Osteocyte (in vitro differentiated cells): ENCODE measurements around the gene DPF3. TPM values are rescaled to one million over a fixed set of nuclear protein-coding genes. Genes with fewer than 3 reads are reported as not detected.

ENCODE experiments used
- DNase-seq: peaks from one replicate; pipeline ENCODE4 v3.0.0; 2021; ENCODE audit warnings: mixed read lengths; ENCODE audit not compliant: unreplicated experiment; ENCODE audit errors: extremely low spot score
- H3K27ac Mint-ChIP-seq: one replicate; pipeline ENCODE4 v1.8.0; 2021; ENCODE audit warnings: mild to moderate bottlenecking, mixed read lengths; ENCODE audit not compliant: unreplicated experiment
- H3K27me3 Mint-ChIP-seq: one replicate; pipeline ENCODE4 v1.8.0; 2021; ENCODE audit warnings: mixed read lengths; ENCODE audit not compliant: unreplicated experiment
- H3K36me3 Mint-ChIP-seq: one replicate; pipeline ENCODE4 v1.8.0; 2021; ENCODE audit warnings: mixed read lengths; ENCODE audit not compliant: unreplicated experiment
- H3K4me1 Mint-ChIP-seq: one replicate; pipeline ENCODE4 v1.8.0; 2021; ENCODE audit warnings: mixed read lengths; ENCODE audit not compliant: unreplicated experiment
- H3K4me3 Mint-ChIP-seq: one replicate; pipeline ENCODE4 v1.8.0; 2021; ENCODE audit warnings: mild to moderate bottlenecking, moderate library complexity, mixed read lengths; ENCODE audit not compliant: unreplicated experiment
- H3K9me3 Mint-ChIP-seq: one replicate; pipeline ENCODE4 v1.8.0; 2021; ENCODE audit warnings: mixed read lengths; ENCODE audit not compliant: unreplicated experiment
- total RNA-seq: library from RNA; stranded (reverse); gene quantifications from 2 replicates; pipeline ENCODE4 v1.2.1, GENCODE V29; 2021
- TF ChIP-seq, protein P1 (sequence below): fragments of 200-600 bp; sonication (generic); IDR thresholded peaks from 2 replicates; pipeline ENCODE4 v1.5.0; 2021; ENCODE audit warnings: antibody characterized with exemption, mild to moderate bottlenecking, moderate library complexity

The DPF3 gene
- total RNA-seq, 1 donor from 2014 or later = 5.8 TPM

GRCh38 chr14:72731252-72732020, 162.5 kb downstream of the DPF3 start:
- Mint-ChIP-seq H3K27me3 (no peaks in the 10 kb centered on the region), H3K9me3 (no peaks in the 10 kb centered on the region)

DNA sequence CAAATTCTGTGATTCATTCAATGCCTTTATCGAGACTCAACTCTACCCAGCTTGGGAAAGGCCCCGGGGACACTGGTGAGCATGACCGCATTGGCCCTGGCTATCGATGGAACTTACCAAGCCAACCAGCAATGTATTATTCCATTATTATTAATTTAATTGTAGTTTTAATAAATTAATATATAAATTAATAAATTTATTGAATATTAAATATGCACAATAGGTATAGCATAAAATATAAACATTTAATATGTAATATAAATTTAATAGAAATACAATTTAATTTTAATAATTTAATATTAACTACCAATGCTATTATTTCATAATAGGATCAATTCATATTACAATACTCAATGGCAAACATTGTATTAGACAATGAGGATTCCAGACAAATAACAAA, 163.4 kb downstream of the DPF3 start:
- Mint-ChIP-seq H3K27ac (no peak overlapping the region), H3K27me3 (no peaks in the 10 kb centered on the region), H3K4me1 (peaks cover 15% of the 10 kb centered on the region), H3K9me3 (no peaks in the 10 kb centered on the region), H3K4me3 (no peak overlapping the region), H3K36me3 (peaks cover 2% of the 10 kb centered on the region)
- DNase-seq = no peak
- TF ChIP-seq, protein P1, sequence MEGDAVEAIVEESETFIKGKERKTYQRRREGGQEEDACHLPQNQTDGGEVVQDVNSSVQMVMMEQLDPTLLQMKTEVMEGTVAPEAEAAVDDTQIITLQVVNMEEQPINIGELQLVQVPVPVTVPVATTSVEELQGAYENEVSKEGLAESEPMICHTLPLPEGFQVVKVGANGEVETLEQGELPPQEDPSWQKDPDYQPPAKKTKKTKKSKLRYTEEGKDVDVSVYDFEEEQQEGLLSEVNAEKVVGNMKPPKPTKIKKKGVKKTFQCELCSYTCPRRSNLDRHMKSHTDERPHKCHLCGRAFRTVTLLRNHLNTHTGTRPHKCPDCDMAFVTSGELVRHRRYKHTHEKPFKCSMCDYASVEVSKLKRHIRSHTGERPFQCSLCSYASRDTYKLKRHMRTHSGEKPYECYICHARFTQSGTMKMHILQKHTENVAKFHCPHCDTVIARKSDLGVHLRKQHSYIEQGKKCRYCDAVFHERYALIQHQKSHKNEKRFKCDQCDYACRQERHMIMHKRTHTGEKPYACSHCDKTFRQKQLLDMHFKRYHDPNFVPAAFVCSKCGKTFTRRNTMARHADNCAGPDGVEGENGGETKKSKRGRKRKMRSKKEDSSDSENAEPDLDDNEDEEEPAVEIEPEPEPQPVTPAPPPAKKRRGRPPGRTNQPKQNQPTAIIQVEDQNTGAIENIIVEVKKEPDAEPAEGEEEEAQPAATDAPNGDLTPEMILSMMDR = no peak

More at GRCh38 chr14:72731252-72732020, 162.5 kb downstream of the DPF3 start:
- TF ChIP-seq, protein P1 = no peak
- Mint-ChIP-seq H3K4me1 (peaks cover 16% of the 10 kb centered on the region), H3K27ac (no peak overlapping the region), H3K36me3 (peaks cover 2% of the 10 kb centered on the region), H3K4me3 (no peak overlapping the region)
- DNase-seq = no peak

GRCh38 chr14:72726444-72726843, 167.5 kb downstream of the DPF3 start:
- no peaks in the 10 kb centered on the region for H3K9me3 Mint-ChIP-seq
- no peak for DNase-seq
- TF ChIP-seq, protein P1 = no peak
- no peak overlapping the region for H3K4me3 Mint-ChIP-seq
- no peaks in the 10 kb centered on the region for H3K27me3 Mint-ChIP-seq
- H3K4me1 Mint-ChIP-seq = peaks cover 44% of the 10 kb centered on the region
- peak overlapping the region; percentile 24 for H3K27ac Mint-ChIP-seq
- H3K36me3 Mint-ChIP-seq = peaks cover 2% of the 10 kb centered on the region

DNA sequence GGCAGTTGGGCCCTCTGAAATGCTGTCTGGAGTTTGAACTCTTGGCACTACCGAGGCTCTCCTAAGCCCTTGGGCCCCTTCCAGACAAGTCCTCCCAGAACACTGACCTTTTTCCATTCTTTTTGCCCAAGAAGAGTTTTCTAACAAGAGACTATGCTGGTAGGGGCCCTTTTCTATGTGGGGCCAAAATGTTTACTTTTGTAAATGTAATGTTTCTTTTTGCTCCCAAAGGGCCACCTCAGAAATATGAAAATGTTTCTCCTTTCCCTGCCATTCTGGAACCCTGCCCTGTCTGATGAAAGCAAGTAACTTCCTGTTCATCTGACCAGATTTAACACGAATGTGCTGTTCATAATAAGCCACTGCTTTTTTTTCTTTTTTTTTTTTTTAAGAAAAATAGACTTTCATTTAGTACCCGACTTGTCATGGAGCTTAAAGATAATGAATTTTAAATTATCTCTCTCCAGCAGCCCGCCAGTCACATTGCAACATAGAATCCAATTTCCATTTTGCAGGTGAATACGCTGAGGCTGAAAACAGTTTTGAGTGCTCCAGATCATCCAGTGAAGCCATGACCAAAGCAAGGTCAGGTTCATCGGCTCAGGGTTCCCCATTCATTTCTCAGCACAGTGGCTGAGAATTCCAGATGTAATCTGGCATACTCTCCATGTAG, 169.9 kb downstream of the DPF3 start:
- H3K36me3 Mint-ChIP-seq = peaks cover 2% of the 10 kb centered on the region
- no peaks in the 10 kb centered on the region for H3K9me3 Mint-ChIP-seq
- peaks cover 44% of the 10 kb centered on the region for H3K4me1 Mint-ChIP-seq
- peak overlapping the region; percentile 78 for H3K27ac Mint-ChIP-seq
- H3K27me3 Mint-ChIP-seq = no peaks in the 10 kb centered on the region
- no peak overlapping the region for H3K4me3 Mint-ChIP-seq
- no peak for DNase-seq
- TF ChIP-seq, protein P1 = no peak

GRCh38 chr14:72722201-72722785, 171.6 kb downstream of the DPF3 start:
- TF ChIP-seq, protein P1 = no peak
- H3K27ac Mint-ChIP-seq = no peak overlapping the region
- no peak for DNase-seq

More at GRCh38 chr14:72722201-72722785, 171.6 kb downstream of the DPF3 start:
- Mint-ChIP-seq H3K9me3 (no peaks in the 10 kb centered on the region), H3K27me3 (no peaks in the 10 kb centered on the region), H3K4me3 (no peak overlapping the region), H3K36me3 (no peaks in the 10 kb centered on the region), H3K4me1 (peaks cover 41% of the 10 kb centered on the region)
